NCI-H1048 (cell line): ENCODE measurements around the gene CDH3.
"Not testable (repeated sequence)": the region's sequence is repeated elsewhere in the genome, so short reads cannot be mapped to it uniquely, and the experiment has no call there.

Experiments
- DNase-seq: peaks from one replicate; lab custom pipeline; 2025; lab: John Stamatoyannopoulos, UW

CDH3 gene

DNA sequence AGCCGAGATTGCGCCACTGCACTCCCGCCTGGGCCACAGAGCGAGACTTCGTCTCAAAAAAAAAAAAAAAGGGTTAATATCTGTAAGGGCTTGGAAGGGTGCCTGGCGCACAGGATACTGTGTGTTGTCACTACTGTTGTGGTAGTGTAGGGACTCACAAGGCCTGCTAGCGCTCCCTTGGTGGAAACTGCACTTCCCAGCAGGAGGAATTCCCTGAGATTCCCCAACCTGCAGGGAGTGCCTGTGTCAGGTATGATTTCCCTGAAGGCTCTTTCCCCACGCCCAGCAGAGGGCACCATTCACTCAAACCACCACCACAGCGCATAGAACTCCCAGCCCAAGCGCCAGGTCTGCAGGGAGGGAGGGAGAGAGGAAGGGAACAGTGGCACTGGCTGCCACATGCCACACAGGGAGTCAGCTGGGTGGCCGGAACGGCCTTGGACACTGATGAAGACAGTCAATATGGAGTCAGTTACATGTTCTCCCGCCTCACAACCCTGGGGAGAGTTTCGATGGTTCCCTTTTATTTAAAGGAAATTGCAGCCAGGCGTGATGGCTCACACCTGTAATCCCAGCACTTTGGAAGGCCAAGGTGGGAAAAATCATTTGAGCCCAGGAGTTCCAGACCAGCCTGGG lies 59.2 kb downstream of the CDH3 start:
- peak; percentile 0 for DNase-seq

DNA sequence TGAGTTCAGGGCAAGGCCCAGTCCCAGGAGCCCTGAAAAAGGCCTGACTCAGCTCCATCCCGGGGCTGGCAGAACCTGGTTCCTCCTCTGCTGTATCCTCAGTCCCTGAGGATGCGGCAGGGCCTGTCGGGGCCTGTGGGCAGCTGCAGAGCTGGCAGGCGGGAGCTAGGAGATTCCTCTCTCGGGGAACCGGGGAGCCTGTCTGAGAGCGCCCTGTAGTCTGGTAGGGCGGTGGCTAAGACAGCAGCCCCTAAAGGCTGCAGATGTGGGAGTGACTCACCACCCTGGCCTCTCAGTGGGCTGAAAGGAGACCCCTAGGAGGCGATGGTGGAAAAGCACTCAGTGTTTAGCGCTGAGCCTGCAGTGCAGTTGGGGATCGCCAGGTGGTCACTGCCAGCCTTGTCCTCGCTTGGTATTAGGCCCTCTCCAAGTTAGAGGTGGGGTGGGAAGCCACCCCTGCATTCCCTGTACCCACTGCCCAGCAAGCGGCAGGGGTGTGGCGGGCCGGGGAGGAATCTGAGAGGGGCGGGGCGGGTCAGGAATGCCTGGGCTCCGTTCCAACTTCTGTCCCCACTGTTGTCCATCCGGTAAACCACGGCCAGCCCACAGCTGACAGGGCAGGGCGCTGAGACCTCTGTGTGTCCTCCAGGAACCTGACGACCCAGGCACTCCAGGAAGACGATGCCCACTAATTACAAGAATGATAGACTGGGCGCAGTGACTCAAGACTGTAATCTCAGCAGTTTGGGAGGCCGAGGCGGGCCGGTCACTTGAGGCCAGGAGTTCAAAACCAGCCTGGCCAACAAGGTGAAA lies 62.4 kb downstream of the CDH3 start:
- DNase-seq = no peak

DNA sequence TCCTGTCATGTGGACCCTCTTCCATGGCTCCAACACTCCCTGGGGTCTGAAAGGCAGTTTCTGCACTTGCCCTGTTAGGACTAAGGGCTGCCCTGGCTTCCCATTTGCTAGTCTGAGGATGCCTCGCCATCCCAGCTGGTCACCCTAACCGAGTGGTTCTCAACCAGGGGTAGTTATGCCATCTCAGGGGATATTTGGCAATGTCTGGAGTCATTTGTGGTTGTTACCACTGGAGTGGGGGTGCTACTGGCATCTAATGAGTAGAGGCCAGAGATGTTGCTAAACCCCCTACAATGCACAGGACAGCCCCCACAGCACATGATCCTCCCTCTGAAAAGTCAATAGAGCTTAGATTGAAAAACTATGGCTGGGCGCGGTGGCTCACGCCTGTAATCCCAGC lies 65.1 kb downstream of the CDH3 start:
- DNase-seq = no peak

DNA sequence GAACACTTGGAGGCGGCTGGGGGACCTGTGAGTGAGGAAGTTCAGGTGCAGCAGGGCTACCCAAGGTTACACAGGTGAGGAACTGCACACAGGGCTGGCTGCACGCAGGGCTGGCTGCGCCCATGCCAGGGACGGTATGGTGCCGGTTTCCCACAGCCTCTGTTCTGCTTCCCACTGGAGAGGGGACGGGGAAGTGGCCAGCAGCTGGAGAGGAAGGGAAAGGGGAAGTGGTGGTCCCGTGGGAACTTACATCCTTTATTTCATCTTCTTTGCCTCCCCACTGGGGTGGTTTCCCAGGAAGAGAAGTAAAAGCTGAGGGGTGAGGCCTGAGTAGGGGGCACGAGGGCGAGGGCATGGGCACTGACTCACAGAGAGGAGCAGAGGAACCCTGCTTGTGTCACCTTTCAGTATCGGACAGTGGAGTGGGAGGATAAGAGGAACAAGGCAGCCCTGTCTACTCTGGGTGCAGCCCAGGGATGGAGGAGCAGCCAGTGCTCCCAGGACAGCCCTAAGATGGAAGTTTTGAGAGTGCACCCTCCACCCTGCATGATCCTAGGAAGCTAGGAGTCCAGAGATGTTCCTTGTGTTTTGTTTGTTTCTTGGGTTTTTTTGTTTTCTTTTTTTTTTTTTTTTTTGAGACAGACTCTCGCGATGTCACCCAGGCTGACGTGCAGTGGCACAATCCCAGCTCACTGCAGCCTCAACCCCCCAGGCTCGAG lies 66.5 kb downstream of the CDH3 start:
- no peak for DNase-seq

DNA sequence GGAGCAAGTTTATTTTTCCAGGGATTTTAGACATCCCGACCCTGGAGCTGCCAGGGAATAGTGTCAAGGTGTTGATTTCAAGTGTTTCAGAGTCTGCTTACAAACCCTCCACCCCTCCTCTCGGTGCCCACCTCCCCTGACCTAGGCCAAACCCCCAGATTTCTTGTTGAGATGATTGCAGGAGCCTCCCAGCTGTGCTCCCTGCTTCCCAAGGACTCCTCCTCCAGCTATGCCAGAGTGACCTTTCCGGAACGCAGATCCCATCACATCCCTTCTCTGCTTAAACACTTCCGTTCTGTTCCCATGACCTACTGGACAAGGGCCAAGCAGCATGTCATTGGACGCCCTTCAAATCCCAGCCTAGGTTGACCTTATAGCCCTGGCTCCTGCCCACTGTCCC lies 68.3 kb downstream of the CDH3 start:
- no peak for DNase-seq

DNA sequence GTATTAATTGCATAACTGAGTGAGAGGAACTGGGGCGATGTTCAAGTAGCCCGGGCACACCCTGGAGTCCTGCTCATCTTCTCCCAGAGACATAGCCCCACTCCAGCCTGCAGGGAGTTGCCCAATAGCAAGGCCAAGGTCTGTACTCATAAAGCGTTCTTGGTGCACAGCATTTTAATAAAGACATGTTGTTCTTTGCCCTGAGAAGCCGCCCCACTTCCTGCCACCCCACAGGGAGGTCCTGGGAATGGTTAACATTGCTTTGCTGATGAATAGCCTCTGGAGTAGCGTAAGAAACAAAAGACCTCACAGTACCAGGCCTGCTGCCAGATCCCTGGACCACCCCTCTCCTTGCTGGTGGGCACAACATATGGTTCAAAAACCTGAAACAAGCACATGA lies 70.4 kb downstream of the CDH3 start:
- no peak for DNase-seq

DNA sequence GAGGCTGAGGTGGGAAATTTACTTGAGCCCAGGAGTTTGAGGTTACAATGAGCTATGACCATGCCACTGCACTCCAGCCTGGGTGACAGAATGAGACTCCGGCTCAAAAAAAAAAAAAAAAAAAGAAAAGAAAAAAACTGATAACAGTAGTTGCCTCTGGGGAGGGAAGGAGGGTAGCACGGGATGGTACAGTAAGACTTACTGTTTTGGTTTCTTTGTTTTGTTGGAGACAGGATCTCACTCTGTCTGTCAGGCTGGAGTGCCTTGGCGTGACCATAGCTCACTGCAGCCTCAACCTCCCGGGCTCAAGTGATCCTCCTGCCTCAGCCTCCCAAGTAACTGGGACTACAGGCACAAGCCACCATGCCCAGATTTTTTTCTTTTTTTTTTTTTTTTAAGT lies 71.4 kb downstream of the CDH3 start:
- not testable (repeated sequence) for DNase-seq

DNA sequence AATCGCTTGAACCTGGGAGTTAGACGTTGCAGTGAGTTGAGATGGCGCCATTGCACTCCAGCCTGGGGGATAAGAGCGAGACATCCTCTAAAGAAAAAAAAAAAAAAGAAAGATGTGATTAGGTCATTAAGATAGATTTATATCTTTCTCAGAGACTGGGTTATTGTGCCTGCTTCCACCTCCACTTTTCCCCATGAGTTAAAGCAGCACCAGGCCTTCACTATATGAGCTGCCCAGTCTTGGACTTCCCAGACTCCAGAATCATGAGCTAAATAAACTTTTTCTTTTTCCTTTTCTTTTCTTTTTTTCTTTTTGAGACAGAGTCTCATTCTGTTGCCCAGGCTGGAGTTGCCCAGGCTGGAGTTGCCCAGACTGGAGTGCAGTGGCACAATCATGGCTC lies 72.6 kb downstream of the CDH3 start:
- no peak for DNase-seq

DNA sequence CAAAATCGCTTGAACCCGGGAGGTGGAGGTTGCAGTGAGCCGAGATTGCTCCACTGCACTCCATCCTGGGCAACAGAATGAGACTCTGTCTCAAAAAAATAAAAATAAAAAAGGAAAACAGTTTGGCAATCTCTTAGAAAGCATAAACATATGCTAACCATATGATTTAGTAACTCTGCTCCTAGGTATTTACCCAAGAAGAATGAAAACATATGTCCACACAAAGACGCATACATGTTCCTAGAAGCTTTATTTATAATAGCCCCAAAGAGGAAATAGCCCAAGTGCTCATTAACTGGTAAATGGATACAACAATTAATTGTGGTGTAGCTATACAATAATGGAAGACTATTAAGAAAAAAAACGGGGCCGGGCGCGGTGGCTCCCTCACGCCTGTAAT lies 73.5 kb downstream of the CDH3 start:
- no peak for DNase-seq

DNA sequence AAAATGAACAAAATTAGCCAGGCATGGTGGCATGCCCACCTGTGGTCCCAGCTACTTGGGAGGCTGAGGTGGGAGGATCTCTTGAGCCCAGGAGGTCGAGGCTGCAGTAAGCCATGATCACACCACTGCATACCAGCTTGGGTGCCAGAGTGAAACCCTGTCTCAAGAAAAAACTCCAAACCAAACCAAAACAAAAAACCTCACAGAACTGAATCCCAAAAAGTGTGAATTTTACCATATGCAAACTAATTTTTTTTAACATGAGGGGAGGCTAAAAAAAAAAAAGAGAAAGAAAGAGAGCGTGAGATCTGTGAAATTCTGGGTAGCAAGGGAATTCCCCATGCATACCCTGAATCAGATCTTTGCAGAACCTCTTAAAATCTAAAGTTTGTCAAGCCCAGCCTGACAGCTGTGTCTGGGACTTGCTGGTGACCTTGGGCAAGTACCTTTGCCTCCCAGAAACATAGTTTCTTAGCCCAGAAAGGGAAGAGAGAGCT lies 74.9 kb downstream of the CDH3 start:
- no peak for DNase-seq

DNA sequence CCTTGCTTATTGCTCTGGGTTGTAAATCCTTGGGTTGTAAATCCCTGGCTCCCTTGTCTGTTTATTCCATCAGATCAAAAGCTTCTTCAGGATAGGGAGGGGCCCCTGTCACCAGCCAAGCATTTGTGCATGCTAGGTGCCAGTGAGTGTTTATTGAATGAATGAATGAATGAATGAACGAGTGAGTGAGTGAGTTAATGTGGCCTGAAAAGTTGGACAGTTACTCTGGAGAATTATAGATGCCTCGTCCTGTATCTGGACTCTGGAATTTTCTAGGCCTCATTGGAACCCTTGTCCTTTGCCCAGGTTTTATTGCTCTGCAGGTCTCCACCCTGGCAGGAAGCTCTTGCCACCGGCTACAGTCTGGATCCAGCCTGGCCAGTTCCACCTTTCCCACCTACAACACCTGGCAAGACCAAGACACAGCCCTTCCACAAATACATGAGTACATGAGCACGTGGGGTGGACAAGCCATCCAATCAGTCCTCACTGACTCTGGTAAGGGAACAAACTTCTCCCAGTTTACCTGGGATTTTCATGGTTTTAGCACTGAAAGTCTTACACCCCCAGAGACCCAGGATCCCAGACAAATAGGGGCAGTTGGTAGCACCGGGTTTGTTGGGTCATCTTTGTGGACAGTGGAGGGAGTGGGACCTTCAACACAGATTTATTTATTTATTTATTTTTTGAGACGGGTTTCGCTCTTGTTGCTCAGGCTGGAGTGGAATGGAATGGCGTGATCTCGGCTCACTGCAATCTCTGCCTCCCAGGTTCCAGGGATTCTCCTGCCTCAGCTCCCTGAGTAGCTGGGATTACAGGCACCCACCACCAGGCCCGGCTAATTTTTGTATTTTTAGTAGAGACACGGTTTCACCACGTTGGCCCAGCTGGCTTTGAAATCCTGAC lies 77.3 kb downstream of the CDH3 start:
- no peak for DNase-seq

DNA sequence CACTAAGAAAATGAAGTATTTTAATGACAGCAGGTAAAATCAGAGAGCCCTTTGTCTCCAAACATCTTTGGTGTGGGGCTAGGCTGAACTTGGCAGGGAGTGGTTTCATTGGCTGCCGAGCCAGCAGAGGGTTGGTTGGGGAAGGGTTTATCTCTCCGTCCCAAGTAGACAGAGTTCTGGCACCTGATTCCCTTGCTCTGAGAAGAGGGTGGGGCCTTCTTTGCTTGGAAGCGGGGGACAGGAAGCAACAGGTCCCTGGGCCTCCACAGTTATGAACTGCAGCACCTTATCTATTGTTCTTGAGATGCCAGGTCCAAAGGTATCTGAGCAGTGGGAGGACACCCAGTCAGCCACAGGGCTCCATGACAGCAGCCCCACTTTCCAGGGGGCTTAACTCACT lies 79.7 kb downstream of the CDH3 start:
- no peak for DNase-seq

DNA sequence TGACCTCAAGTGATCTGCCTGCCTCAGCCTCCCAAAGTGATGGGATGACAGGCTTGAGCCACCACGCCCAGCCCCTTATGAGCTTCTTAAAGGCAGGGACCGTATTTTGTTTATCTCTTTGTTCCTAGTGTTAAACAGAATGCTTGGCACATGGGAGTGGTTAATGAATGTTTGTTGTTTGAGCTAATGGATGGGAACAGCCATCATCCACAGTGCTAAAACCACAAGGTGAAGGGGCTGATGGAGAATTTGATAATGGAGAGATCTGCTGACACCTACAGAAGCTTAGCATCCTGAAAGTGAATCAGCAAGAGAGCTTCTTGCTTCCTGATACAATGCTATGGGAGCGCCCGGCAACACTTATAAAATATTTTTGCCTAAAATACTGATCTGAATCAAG lies 83.4 kb downstream of the CDH3 start:
- no peak for DNase-seq

DNA sequence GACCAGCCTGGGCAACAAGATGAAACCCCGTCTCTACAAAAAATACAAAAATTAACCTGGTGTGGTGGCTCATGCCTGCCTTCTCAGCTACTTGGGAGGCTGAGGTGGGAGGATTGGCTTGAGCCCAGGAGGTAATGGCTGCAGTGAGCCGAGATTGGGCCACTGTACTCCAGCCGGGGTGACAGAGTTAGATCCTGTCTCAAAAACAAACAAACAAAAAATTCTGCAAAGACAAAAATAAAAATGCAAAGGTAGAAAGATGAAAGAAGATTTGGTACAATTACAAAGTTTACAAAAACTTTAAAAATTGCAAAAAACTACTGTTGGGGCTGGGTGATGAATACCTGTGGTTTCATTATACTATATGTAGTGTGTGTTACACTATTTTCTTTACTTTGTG lies 86.5 kb downstream of the CDH3 start:
- no peak for DNase-seq

DNA sequence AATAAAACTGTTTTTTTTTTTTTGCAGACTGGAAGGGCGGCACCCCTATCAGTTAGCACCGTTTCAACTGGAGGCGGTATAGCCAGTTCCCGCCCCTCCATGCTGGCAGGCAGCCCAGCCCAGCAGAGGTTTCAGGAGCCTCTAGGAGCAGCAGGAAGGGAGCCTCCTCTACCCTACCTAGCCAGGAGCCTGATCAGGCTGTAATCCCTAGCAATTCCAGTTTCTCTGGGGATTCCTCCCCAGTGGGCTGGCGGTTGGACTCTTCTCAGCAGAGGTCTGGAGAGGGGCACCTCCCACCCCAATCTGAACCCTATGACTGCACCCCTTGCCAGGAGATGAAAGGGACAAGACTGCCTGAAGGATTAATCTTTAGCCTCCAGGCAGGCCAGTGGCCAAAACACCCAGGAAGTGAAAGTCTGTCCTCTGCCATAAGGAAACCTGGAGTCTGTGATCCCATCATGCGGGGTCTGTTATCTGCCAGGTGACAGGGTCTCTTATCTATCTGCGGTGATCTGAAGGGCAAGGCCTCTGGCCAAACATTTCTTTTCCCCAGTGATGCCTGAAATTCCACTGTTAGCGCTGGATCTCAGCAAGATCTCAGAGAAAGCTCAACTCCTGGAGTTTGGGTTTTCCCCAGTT lies 87.1 kb downstream of the CDH3 start:
- DNase-seq = no peak

DNA sequence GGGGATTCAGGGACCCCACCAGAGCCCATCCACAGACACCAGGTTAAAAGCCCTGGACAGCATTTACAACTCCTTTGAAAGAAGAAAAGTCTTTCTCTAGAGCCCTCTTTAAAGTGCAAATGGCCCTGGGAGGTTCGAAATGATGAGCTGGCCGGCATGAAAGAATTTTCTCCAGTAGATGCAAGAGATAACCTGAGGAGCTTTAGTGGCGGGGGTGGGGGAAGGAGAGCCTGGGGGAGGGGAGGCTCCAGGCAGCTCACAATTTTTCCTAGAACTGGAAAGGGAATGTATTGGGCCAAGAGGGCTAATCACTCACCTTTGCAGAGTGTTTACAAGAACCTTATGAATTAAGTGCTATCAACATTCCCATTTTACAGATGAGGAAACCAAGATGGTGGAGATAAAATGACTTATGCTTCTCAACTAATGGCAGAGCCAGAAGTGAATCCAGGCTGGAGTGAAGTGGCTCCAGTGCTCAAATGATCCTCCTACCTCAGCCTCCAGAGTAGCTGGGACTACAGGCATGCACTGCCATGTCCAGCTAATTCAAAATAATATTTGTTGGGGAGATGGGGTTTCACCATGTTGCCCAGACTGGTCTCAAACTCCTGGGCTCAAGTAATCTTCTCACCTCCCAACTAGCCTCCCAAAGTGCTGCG lies 87.8 kb downstream of the CDH3 start:
- DNase-seq = no peak

DNA sequence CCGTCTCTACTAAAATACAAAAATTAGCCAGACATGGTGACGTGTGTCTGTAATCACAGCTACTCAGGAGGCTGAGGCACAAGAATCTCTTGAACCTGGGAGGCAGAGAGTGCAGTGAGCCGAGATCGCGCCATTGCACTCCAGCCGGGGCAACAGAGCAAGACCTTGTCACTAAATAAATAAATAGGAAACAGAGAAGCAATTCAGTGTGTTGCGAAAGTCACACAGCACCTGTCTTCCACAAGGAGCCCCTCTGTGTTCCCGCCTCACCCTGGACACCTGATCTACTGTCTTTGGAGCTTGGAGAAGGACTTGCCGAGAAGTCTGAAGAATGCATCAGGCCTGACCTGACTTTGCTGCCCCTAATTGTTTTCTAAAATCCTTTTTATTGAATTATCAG lies 88.5 kb downstream of the CDH3 start:
- DNase-seq = no peak

DNA sequence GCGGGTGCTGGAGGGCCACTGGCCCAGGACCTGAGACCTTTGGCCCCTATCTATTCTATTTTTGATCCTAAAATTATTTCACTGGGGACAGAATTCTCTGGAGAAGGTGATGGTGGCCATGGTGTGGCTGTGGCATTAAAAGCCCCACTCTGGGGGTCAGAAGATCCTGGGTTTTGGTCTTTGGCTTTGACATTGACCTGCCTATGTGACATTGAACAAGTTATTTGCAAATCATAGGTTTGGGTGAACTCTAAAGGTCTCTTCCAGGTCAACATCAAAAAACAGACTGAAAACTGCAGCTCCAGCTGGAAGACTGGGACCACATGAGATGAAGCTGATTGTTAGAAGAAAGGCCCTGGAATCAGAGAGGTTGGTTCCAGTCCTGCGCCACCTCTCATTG lies 89.7 kb downstream of the CDH3 start:
- DNase-seq = no peak

DNA sequence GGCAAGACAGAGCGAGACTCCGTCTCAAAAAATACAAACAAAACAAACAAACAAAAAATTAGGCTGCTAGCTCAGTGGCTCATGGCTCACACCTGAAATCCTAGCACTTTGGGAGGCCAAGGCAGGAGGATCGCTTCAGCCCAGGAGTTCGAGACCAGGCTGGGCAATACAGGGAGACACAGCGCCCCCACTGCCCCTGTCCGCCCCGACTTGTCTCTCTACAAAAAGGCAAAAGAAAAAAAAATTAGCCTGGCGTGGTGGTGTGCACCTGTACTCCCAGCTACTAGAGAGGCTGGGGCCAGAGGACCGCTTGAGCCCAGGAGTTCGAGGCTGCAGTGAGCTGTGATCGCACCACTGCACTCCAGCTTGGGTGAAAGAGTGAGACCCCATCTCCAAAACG lies 91.5 kb downstream of the CDH3 start:
- no peak for DNase-seq

DNA sequence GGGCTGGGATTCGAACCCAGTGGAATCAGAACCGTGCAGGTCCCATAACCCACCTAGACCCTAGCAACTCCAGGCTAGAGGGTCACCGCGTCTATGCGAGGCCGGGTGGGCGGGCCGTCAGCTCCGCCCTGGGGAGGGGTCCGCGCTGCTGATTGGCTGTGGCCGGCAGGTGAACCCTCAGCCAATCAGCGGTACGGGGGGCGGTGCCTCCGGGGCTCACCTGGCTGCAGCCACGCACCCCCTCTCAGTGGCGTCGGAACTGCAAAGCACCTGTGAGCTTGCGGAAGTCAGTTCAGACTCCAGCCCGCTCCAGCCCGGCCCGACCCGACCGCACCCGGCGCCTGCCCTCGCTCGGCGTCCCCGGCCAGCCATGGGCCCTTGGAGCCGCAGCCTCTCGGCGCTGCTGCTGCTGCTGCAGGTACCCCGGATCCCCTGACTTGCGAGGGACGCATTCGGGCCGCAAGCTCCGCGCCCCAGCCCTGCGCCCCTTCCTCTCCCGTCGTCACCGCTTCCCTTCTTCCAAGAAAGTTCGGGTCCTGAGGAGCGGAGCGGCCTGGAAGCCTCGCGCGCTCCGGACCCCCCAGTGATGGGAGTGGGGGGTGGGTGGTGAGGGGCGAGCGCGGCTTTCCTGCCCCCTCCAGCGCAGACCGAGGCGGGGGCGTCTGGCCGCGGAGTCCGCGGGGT lies 92.1 kb downstream of the CDH3 start, which contains the start of gene CDH1:
Gene CDH1, plus strand, starts transcription at position 247 of the 684 bp plus-strand sequence. Its CDS starts 124 bp downstream, at position 371.
- DNase-seq = no peak
